H1 (cell line): Measurements from ENCODE around the gene LIN37. TPM values are rescaled to one million over a fixed set of nuclear protein-coding genes. Genes with fewer than 3 reads are reported as not detected.

Source experiments
- CTCF ChIA-PET: fragments of 300-600 bp; sonication (Branson Sonifier 250); formaldehyde crosslinking; loops from one replicate; lab custom pipeline; 2021; ENCODE audit not compliant: partially characterized antibody; lab: Charles Lee
- POLR2A ChIA-PET: fragments of 300-600 bp; sonication (Branson Sonifier 250); formaldehyde crosslinking; loops from one replicate; lab custom pipeline; 2021; ENCODE audit warnings: inconsistent platforms; ENCODE audit not compliant: partially characterized antibody; lab: Charles Lee
- DNase-seq, 2 experiments: peaks; one replicate each; pipeline versions ENCODE4 v3.0.0 to v3.0.0-alpha.2; 2010 to 2022; ENCODE audit warnings: low spot score in 2 of 2, low read depth in 1 of 2, mixed read lengths in 1 of 2
- FAIRE-seq: peaks from 2 replicates; lab custom pipeline; 2011; peaks lifted over from hg19 to GRCh38; lab: Jason Lieb, UNC
- H2AFZ ChIP-seq: 2 replicates; pipeline ENCODE4 v1.8.1; 2012; ENCODE audit warnings: low read length, inconsistent platforms
- H2AK5ac ChIP-seq: 2 replicates; pipeline ENCODE4 v1.6.1; 2013; ENCODE audit warnings: low read depth, low read length
- H2BK120ac ChIP-seq: replicated peaks from 2 replicates; pipeline ENCODE3; 2013; ENCODE audit warnings: low read depth, low read length, inconsistent platforms
- H2BK12ac ChIP-seq: 2 replicates; pipeline ENCODE4 v1.6.1; 2013; ENCODE audit warnings: low read depth, low read length
- H2BK15ac ChIP-seq: 2 replicates; pipeline ENCODE4 v1.6.1; 2013; ENCODE audit warnings: low read length
- H2BK20ac ChIP-seq: 2 replicates; pipeline ENCODE4 v1.6.1; 2013; ENCODE audit warnings: low read length
- H2BK5ac ChIP-seq: 2 replicates; pipeline ENCODE4 v1.6.1; 2013; ENCODE audit warnings: low read depth, low read length
- H3K14ac ChIP-seq: 2 replicates; pipeline ENCODE4 v1.6.1; 2013; ENCODE audit warnings: inconsistent platforms; ENCODE audit not compliant: insufficient read length
- H3K18ac ChIP-seq: 2 replicates; pipeline ENCODE4 v1.6.1; 2013; ENCODE audit warnings: low read length; ENCODE audit errors: extremely low read depth
- H3K23ac ChIP-seq: 2 replicates; pipeline ENCODE4 v1.6.1; 2013; ENCODE audit warnings: inconsistent platforms; ENCODE audit not compliant: insufficient read length
- H3K23me2 ChIP-seq: 2 replicates; pipeline ENCODE4 v1.6.1; 2013; ENCODE audit warnings: low read depth, low read length
- H3K27ac ChIP-seq: 2 replicates; pipeline ENCODE4 v1.6.1; 2011; ENCODE audit warnings: low read depth, low read length, inconsistent platforms
- H3K27me3 ChIP-seq, 4 experiments: replicated peaks in 1 of 4; 1 replicate in 1 of 4; 2 replicates in 3 of 4; pipeline versions ENCODE4 v1.6.1 to v1.8.1; 2011 to 2013; ENCODE audit warnings: low read length in 3 of 4, mild to moderate bottlenecking in 3 of 4, inconsistent platforms in 2 of 4, mixed read lengths in 2 of 4, moderate library complexity in 1 of 4; ENCODE audit not compliant: control insufficient read depth in 3 of 4, insufficient read depth in 3 of 4; ENCODE audit errors: extremely low read depth in 1 of 4
- H3K36me3 ChIP-seq, 4 experiments: 2 replicates each; pipeline versions ENCODE4 v1.6.1 to v1.8.1; 2011 to 2013; ENCODE audit warnings: mild to moderate bottlenecking in 4 of 4, low read length in 3 of 4, moderate library complexity in 2 of 4, control low read depth in 1 of 4, inconsistent platforms in 1 of 4; ENCODE audit not compliant: insufficient read depth in 4 of 4, control insufficient read depth in 2 of 4
- H3K4ac ChIP-seq: replicated peaks from 2 replicates; pipeline ENCODE3; 2013; ENCODE audit warnings: low read length, low read depth, mixed read lengths, inconsistent platforms; ENCODE audit not compliant: insufficient read length
- H3K4me1 ChIP-seq, 4 experiments: replicated peaks in 1 of 4; 1 replicate in 1 of 4; 2 replicates in 3 of 4; pipeline versions ENCODE4 v1.6.1 to v1.8.1; 2011 to 2013; ENCODE audit warnings: low read length in 3 of 4, inconsistent platforms in 2 of 4, mixed read lengths in 1 of 4; ENCODE audit not compliant: insufficient read depth in 4 of 4, control insufficient read depth in 3 of 4
- H3K4me2 ChIP-seq, 2 experiments: 2 replicates each; pipeline versions ENCODE4 v1.6.1 to v1.8.1; 2011 to 2013; ENCODE audit warnings: low read depth in 2 of 2, low read length in 2 of 2, control low read depth in 1 of 2, inconsistent platforms in 1 of 2, mild to moderate bottlenecking in 1 of 2; ENCODE audit not compliant: insufficient read depth in 1 of 2
- H3K4me3 ChIP-seq, 4 experiments: fragments of 200-600, 300-600 bp in 1 of 4; sonication (generic), shearing (Covaris generic), sonication (Bioruptor Twin) in 1 of 4; 2 replicates each; pipeline versions ENCODE4 v1.5.1 to v1.8.1; 2011 to 2016; ENCODE audit warnings: low read length in 4 of 4, low read depth in 3 of 4, control low read depth in 2 of 4, inconsistent platforms in 2 of 4, mild to moderate bottlenecking in 2 of 4, mixed read lengths in 1 of 4, moderate library complexity in 1 of 4; ENCODE audit not compliant: insufficient read depth in 2 of 4; ENCODE audit errors: extremely low read depth in 1 of 4
- H3K56ac ChIP-seq: replicated peaks from 2 replicates; pipeline ENCODE3; 2013; ENCODE audit warnings: low read depth, mild to moderate bottlenecking, mixed read lengths, low read length, inconsistent platforms; ENCODE audit not compliant: insufficient read length
- H3K79me1 ChIP-seq: 2 replicates; pipeline ENCODE4 v1.6.1; 2013; ENCODE audit warnings: low read depth, low read length, control low read depth
- H3K79me2 ChIP-seq, 2 experiments: 2 replicates each; pipeline versions ENCODE4 v1.6.1 to v1.8.1; 2012 to 2013; ENCODE audit warnings: low read length in 2 of 2, mild to moderate bottlenecking in 2 of 2, inconsistent platforms in 1 of 2; ENCODE audit not compliant: insufficient read depth in 2 of 2, control insufficient read depth in 1 of 2
- H3K9ac ChIP-seq, 4 experiments: replicated peaks in 1 of 4; 1 replicate in 1 of 4; 2 replicates in 3 of 4; pipeline versions ENCODE4 v1.6.1 to v1.8.1; 2011 to 2013; ENCODE audit warnings: low read depth in 3 of 4, low read length in 3 of 4, control low read depth in 2 of 4, mild to moderate bottlenecking in 2 of 4, moderate library complexity in 2 of 4, inconsistent platforms in 1 of 4; ENCODE audit errors: extremely low read depth in 1 of 4
- H3K9me3 ChIP-seq, 2 experiments: 2 replicates each; pipeline versions ENCODE4 v1.6.1 to v1.8.1; 2012 to 2013; ENCODE audit warnings: mild to moderate bottlenecking in 2 of 2, moderate library complexity in 2 of 2, control low read depth in 1 of 2, inconsistent platforms in 1 of 2, low read depth in 1 of 2, low read length in 1 of 2, mixed read lengths in 1 of 2; ENCODE audit not compliant: insufficient read depth in 2 of 2
- H4K20me1 ChIP-seq, 2 experiments: replicated peaks in 1 of 2; 2 replicates each; pipeline versions ENCODE3 to v1.8.1; 2011 to 2013; ENCODE audit warnings: inconsistent platforms in 2 of 2, low read length in 2 of 2, mild to moderate bottlenecking in 1 of 2; ENCODE audit not compliant: insufficient read depth in 2 of 2, control insufficient read depth in 1 of 2
- H4K5ac ChIP-seq: 2 replicates; pipeline ENCODE4 v1.6.1; 2013; ENCODE audit warnings: low read length, low read depth, mixed read lengths, inconsistent platforms; ENCODE audit not compliant: insufficient read length
- H4K8ac ChIP-seq: 2 replicates; pipeline ENCODE4 v1.8.0; 2013; ENCODE audit warnings: mild to moderate bottlenecking, moderate library complexity, low read length, inconsistent platforms; ENCODE audit not compliant: insufficient read depth; ENCODE audit errors: extremely low read depth
- H4K91ac ChIP-seq: replicated peaks from 2 replicates; pipeline ENCODE3; 2013; ENCODE audit warnings: low read length, mixed read lengths, inconsistent platforms; ENCODE audit not compliant: insufficient read length
- CTBP2 ChIP-seq: IDR thresholded peaks from 2 replicates; pipeline ENCODE4 v1.7.0; 2011; ENCODE audit warnings: borderline replicate concordance, mild to moderate bottlenecking, moderate library complexity, mixed read lengths, low read length; ENCODE audit not compliant: insufficient read depth, insufficient read length
- CTCF ChIP-seq, 3 experiments: IDR thresholded peaks; 1 replicate in 2 of 3; 2 replicates in 1 of 3; pipeline versions ENCODE4 v1.5.1 to v1.6.1; 2011; ENCODE audit warnings: low read length in 3 of 3, mild to moderate bottlenecking in 3 of 3, inconsistent platforms in 2 of 3, low read depth in 1 of 3, moderate library complexity in 1 of 3; ENCODE audit not compliant: insufficient read depth in 1 of 3; ENCODE audit errors: control extremely low read depth in 1 of 3
- EP300 ChIP-seq, 2 experiments: IDR thresholded peaks; 1 replicate in 1 of 2; 2 replicates in 1 of 2; pipeline ENCODE4 v1.6.1; 2011 to 2012; ENCODE audit warnings: low read depth in 2 of 2, low read length in 2 of 2, mild to moderate bottlenecking in 2 of 2, borderline replicate concordance in 1 of 2, inconsistent platforms in 1 of 2, moderate library complexity in 1 of 2
- POU5F1 ChIP-seq: IDR thresholded peaks from 2 replicates; pipeline ENCODE4 v1.6.1; 2011; ENCODE audit warnings: low read depth, mild to moderate bottlenecking, low read length, moderate library complexity
- RBBP5 ChIP-seq: IDR thresholded peaks from 2 replicates; pipeline ENCODE4 v1.7.1; 2012; ENCODE audit warnings: low read depth, mild to moderate bottlenecking, inconsistent platforms, low read length, moderate library complexity, borderline replicate concordance
- SIX5 ChIP-seq: IDR thresholded peaks from 2 replicates; pipeline ENCODE4 v1.6.1; 2011; ENCODE audit warnings: mild to moderate bottlenecking, low read depth, low read length
- SP4 ChIP-seq: IDR thresholded peaks from 2 replicates; pipeline ENCODE4 v1.6.1; 2012; ENCODE audit warnings: low read length, inconsistent platforms
- WGBS, 2 experiments: shearing (Covaris generic) in 1 of 2; methylation state at CpG; one replicate each; pipeline versions ENCODE4 v1.1.6 to v1.1.7; 2013 to 2015; ENCODE audit warnings: low lambda C conversion rate in 2 of 2, mixed read lengths in 2 of 2, inconsistent platforms in 1 of 2, low coverage in 1 of 2, missing lambda C conversion rate in 1 of 2; ENCODE audit not compliant: insufficient replicate concordance in 2 of 2, insufficient coverage in 1 of 2, insufficient read length in 1 of 2; ENCODE audit errors: extremely low coverage in 1 of 2, missing lambda C conversion rate in 1 of 2; 5-methylcytosine and 5-hydroxymethylcytosine counted together
- polyA plus RNA-seq, 7 experiments: library from polyadenylated mRNA; depleted of rRNA in 3 of 7; stranded (reverse) in 5 of 7; unstranded in 2 of 7; fragments of >200 nt in 5 of 7; fragments of 200-250 nt in 2 of 7; gene quantifications; 1 replicate in 5 of 7; 2 replicates in 1 of 7; 4 replicates in 1 of 7; pipeline versions ENCODE4 v1.2.1 to v1.2.3, GENCODE V29; 2011 to 2013; ENCODE audit warnings: missing spikeins in 2 of 7, mixed read lengths in 2 of 7
- total RNA-seq: library from RNA; stranded (reverse); fragmentation: NEBNext Ultra II Directional; extraction: Animal tissue kit (Norgen Biotek cat#: 25700); gene quantifications from 2 replicates; pipeline ENCODE4 v1.2.1, GENCODE V29; 2021

Gene LIN37
- total and polyA plus RNA-seq, 2 of the 8 experiments (the other 6 are each of a cell fraction or from before 2014, with no cell fraction given) = 3.8 to 9.8 TPM

- CTCF ChIA-PET = interaction anchor here (0.6 to 6.6 kb wide), 6 partner anchors 13 to 1942 kb away, joined by 3 to 105 read pairs (median 4); no protein-coding TSS in a partner anchor
- POLR2A ChIA-PET = interaction anchor here (1.0 to 4.9 kb wide), 6 partner anchors 9 to 100 kb away, joined by 3 to 28 read pairs (median 8); partner anchors contain the start of genes HAUS5 and ZBTB32
Observed at GRCh38 chr19:35712567-35713505, 35.5 kb upstream of the LIN37 start.

More at GRCh38 chr19:35712567-35713505, 35.5 kb upstream of the LIN37 start:
- Histone ChIP-seq H3K18ac (no peak overlapping the region), H3K9me3 (no peaks in the 10 kb centered on the region), H3K79me2 (no peaks in the 10 kb centered on the region; a peak in 1 of 4 replicates), H2AFZ (no peak overlapping the region), H2BK12ac (no peak overlapping the region), H3K27me3 (no peaks in the 10 kb centered on the region), H3K4me1 (peaks cover 0 to 28% (median 16%) of the 10 kb centered on the region in 4 experiments; a peak in 6 of 7 replicates), H2BK20ac (no peak overlapping the region), H4K20me1 (peaks cover 5% of the 10 kb centered on the region in 2 experiments), H3K23me2 (peaks cover 10% of the 10 kb centered on the region), H2BK120ac (no peak overlapping the region), H3K56ac (no peak overlapping the region), H2AK5ac (no peak overlapping the region), H3K9ac (no peak overlapping the region), H3K23ac (no peak overlapping the region), H3K36me3 (no peaks in the 10 kb centered on the region; a peak in 1 of 8 replicates), H4K5ac (no peak overlapping the region), H3K14ac (no peak overlapping the region), H3K4ac (no peak overlapping the region), H3K4me2 (no peak overlapping the region), H4K8ac (no peak overlapping the region), H3K27ac (no peak overlapping the region), H2BK5ac (no peak overlapping the region), H2BK15ac (no peak overlapping the region), H3K79me1 (no peaks in the 10 kb centered on the region), H3K4me3 (no peak overlapping the region), H4K91ac (no peak overlapping the region)
- FAIRE-seq (no peak), DNase-seq (peak in 1 of 2 experiments; percentile 62)
- TF ChIP-seq CTBP2 (no peak), SIX5 (no peak), RBBP5 (no peak), CTCF (IDR thresholded peaks at IDR 0.05; ENCODE audit: control extremely low read depth in 1 of 3, insufficient read depth in 1 of 3, low read depth in 1 of 3, low read length in 3 of 3) (no peak), SP4 (no peak), POU5F1 (no peak), EP300 (IDR thresholded peaks at IDR 0.05; ENCODE audit: borderline replicate concordance in 1 of 2, low read depth in 2 of 2, low read length in 2 of 2) (no peak)
- 78% methylated on average over 11 of the region's 11 CpGs; no CpG with 5 or more reads in 1 of the 2 experiments for WGBS, 2 experiments
